CD4-positive, CD25-positive, alpha-beta regulatory T cell (primary cell): Measurements from ENCODE around the gene GFOD1. TPM values are rescaled to one million over a fixed set of nuclear protein-coding genes. Genes with fewer than 3 reads are reported as not detected.

Source experiments
- ATAC-seq, 2 donors: fragments of 150-1000 bp; cut with Tn5 transposase; one replicate each; pipeline ENCODE4 v1.10.0; 2021; ENCODE audit warnings: low read depth in 2 of 2, moderate number of reproducible peaks in 2 of 2, moderate library complexity in 1 of 2
- DNase-seq, 3 donors: peaks; one replicate each; pipeline versions ENCODE4 v3.0.0 to v3.0.0-alpha.2; 2012 to 2022; ENCODE audit warnings: mixed read lengths in 1 of 3
- H3K27ac ChIP-seq: one replicate; pipeline ENCODE4 v1.7.0; 2013; ENCODE audit warnings: mild to moderate bottlenecking, low read length; ENCODE audit not compliant: insufficient read depth, poor library complexity, severe bottlenecking
- H3K27me3 ChIP-seq: one replicate; pipeline ENCODE4 v1.7.0; 2013; ENCODE audit warnings: low read length; ENCODE audit not compliant: control insufficient read depth, insufficient read depth
- H3K36me3 ChIP-seq: one replicate; pipeline ENCODE4 v1.7.0; 2013; ENCODE audit warnings: mild to moderate bottlenecking, low read length, moderate library complexity; ENCODE audit not compliant: control insufficient read depth, insufficient read depth
- H3K4me1 ChIP-seq: 2 replicates; pipeline ENCODE4 v1.7.0; 2013; ENCODE audit warnings: mild to moderate bottlenecking, low read length; ENCODE audit not compliant: insufficient read depth, control insufficient read depth, poor library complexity, severe bottlenecking
- H3K4me3 ChIP-seq: one replicate; pipeline ENCODE4 v1.7.0; 2013; ENCODE audit warnings: low read depth, mild to moderate bottlenecking, low read length, moderate library complexity
- H3K9me3 ChIP-seq, 2 experiments: 1 replicate in 1 of 2; 2 replicates in 1 of 2; pipeline ENCODE4 v1.7.0; 2013; ENCODE audit warnings: low read length in 2 of 2, mild to moderate bottlenecking in 1 of 2, moderate library complexity in 1 of 2; ENCODE audit not compliant: control insufficient read depth in 2 of 2
- H3K27ac Mint-ChIP-seq, 3 donors: one replicate each; pipeline ENCODE4 v1.8.0; 2020 to 2022; ENCODE audit warnings: mild to moderate bottlenecking in 3 of 3, mixed read lengths in 3 of 3, moderate library complexity in 2 of 3
- H3K27me3 Mint-ChIP-seq: one replicate; pipeline ENCODE4 v1.8.0; 2022; ENCODE audit warnings: mild to moderate bottlenecking, mixed read lengths
- H3K36me3 Mint-ChIP-seq: one replicate; pipeline ENCODE4 v1.8.0; 2020; ENCODE audit warnings: mixed read lengths
- H3K4me1 Mint-ChIP-seq, 4 donors: one replicate each; pipeline ENCODE4 v1.8.0; 2020 to 2022; ENCODE audit warnings: mixed read lengths in 4 of 4, mild to moderate bottlenecking in 1 of 4
- H3K4me3 Mint-ChIP-seq, 4 donors: one replicate each; pipeline ENCODE4 v1.8.0; 2020 to 2022; ENCODE audit warnings: mild to moderate bottlenecking in 4 of 4, mixed read lengths in 4 of 4, moderate library complexity in 3 of 4
- H3K9me3 Mint-ChIP-seq, 7 donors: one replicate each; pipeline ENCODE4 v1.8.0; 2020 to 2022; ENCODE audit warnings: mixed read lengths in 7 of 7, mild to moderate bottlenecking in 3 of 7, moderate library complexity in 2 of 7
- polyA plus RNA-seq, 4 donors: library from polyadenylated mRNA; unstranded; fragments of 300-500 nt; fragmentation: Illumina TruSeq; gene quantifications; one replicate each; pipeline ENCODE4 v1.2.3, GENCODE V29; 2021
- total RNA-seq: library from RNA; stranded (reverse); gene quantifications from one replicate; pipeline ENCODE4 v1.2.3, GENCODE V29; 2022

Gene GFOD1
- total and polyA plus RNA-seq, 5 donors from 2014 or later, result 0.06 to 1.8 (median 0.17) TPM

- ATAC-seq (no peak), DNase-seq (no peak)
- no peaks in the 10 kb centered on the region for H3K4me1 Mint-ChIP-seq
- peaks cover 8% of the 10 kb centered on the region for H3K27me3 Mint-ChIP-seq
- H3K4me3 Mint-ChIP-seq, result no peak overlapping the region
- H3K9me3 Mint-ChIP-seq, result no peaks in the 10 kb centered on the region
- Histone ChIP-seq H3K9me3 (no peaks in the 10 kb centered on the region), H3K27me3 (no peaks in the 10 kb centered on the region), H3K4me1 (no peaks in the 10 kb centered on the region), H3K36me3 (no peaks in the 10 kb centered on the region), H3K27ac (no peak overlapping the region), H3K4me3 (no peak overlapping the region)
- H3K36me3 Mint-ChIP-seq, result no peaks in the 10 kb centered on the region
- no peak overlapping the region for H3K27ac Mint-ChIP-seq
These were observed 21.6 kb upstream of the GFOD1 start for GRCh38 chr6:13508711-13509705.

GRCh38 chr6:13507306-13507860 lies 20.0 kb upstream of the GFOD1 start:
- peaks cover 0 to 1% (median 0%) of the 10 kb centered on the region in 7 donors for H3K9me3 Mint-ChIP-seq
- Histone ChIP-seq H3K36me3 (no peaks in the 10 kb centered on the region), H3K4me3 (no peak overlapping the region), H3K27ac (no peak overlapping the region), H3K9me3 (no peaks in the 10 kb centered on the region), H3K4me1 (no peaks in the 10 kb centered on the region), H3K27me3 (no peaks in the 10 kb centered on the region)
- H3K4me1 Mint-ChIP-seq, result no peaks in the 10 kb centered on the region
- H3K27ac Mint-ChIP-seq, result no peak overlapping the region
- ATAC-seq, result no peak
- H3K36me3 Mint-ChIP-seq, result no peaks in the 10 kb centered on the region
- no peak overlapping the region for H3K4me3 Mint-ChIP-seq
- no peak for DNase-seq
- H3K27me3 Mint-ChIP-seq, result peaks cover 8% of the 10 kb centered on the region

- Mint-ChIP-seq H3K36me3 (no peaks in the 10 kb centered on the region), H3K27me3 (peaks cover 4% of the 10 kb centered on the region), H3K4me3 (no peak overlapping the region), H3K4me1 (no peaks in the 10 kb centered on the region), H3K27ac (no peak overlapping the region), H3K9me3 (peaks cover 0 to 2% (median 0%) of the 10 kb centered on the region in 7 donors)
- H3K9me3 ChIP-seq, result no peaks in the 10 kb centered on the region
- H3K4me1 ChIP-seq, result no peaks in the 10 kb centered on the region
- DNase-seq (no peak), ATAC-seq (no peak)
- no peaks in the 10 kb centered on the region for H3K27me3 ChIP-seq
- H3K36me3 ChIP-seq, result no peaks in the 10 kb centered on the region
- H3K4me3 ChIP-seq, result no peak overlapping the region
- H3K27ac ChIP-seq, result no peak overlapping the region
These were observed 17.9 kb upstream of the GFOD1 start for GRCh38 chr6:13505345-13505734.

- Mint-ChIP-seq H3K27me3 (peaks cover 4% of the 10 kb centered on the region), H3K4me1 (no peaks in the 10 kb centered on the region), H3K4me3 (no peak overlapping the region), H3K36me3 (no peaks in the 10 kb centered on the region), H3K27ac (no peak overlapping the region), H3K9me3 (peaks cover 0 to 2% (median 0%) of the 10 kb centered on the region in 7 donors)
- no peak for ATAC-seq
- Histone ChIP-seq H3K36me3 (no peaks in the 10 kb centered on the region), H3K27me3 (no peaks in the 10 kb centered on the region), H3K4me1 (no peaks in the 10 kb centered on the region), H3K9me3 (no peaks in the 10 kb centered on the region), H3K27ac (no peak overlapping the region), H3K4me3 (no peak overlapping the region)
- DNase-seq, result no peak
These were observed 17.4 kb upstream of the GFOD1 start for GRCh38 chr6:13504611-13505344.

- DNase-seq (no peak), ATAC-seq (no peak)
- Histone ChIP-seq H3K9me3 (no peaks in the 10 kb centered on the region), H3K4me1 (no peaks in the 10 kb centered on the region), H3K27ac (no peak overlapping the region), H3K36me3 (no peaks in the 10 kb centered on the region), H3K27me3 (no peaks in the 10 kb centered on the region), H3K4me3 (no peak overlapping the region)
- peaks cover 0 to 2% (median 0%) of the 10 kb centered on the region in 7 donors for H3K9me3 Mint-ChIP-seq
- H3K27ac Mint-ChIP-seq, result no peak overlapping the region
- H3K4me3 Mint-ChIP-seq, result no peak overlapping the region
- H3K36me3 Mint-ChIP-seq, result no peaks in the 10 kb centered on the region
- no peaks in the 10 kb centered on the region for H3K4me1 Mint-ChIP-seq
- no peaks in the 10 kb centered on the region for H3K27me3 Mint-ChIP-seq
These were observed 13.5 kb upstream of the GFOD1 start for GRCh38 chr6:13500915-13501314.

- no peak overlapping the region for H3K27ac ChIP-seq
- H3K27ac Mint-ChIP-seq, result peak overlapping the region in 1 of 3 donors; percentile 39
- H3K27me3 Mint-ChIP-seq, result peaks cover 3% of the 10 kb centered on the region
- H3K4me3 Mint-ChIP-seq, result no peak overlapping the region
- no peaks in the 10 kb centered on the region for H3K36me3 Mint-ChIP-seq
- no peak for DNase-seq
- H3K27me3 ChIP-seq, result no peaks in the 10 kb centered on the region
- no peak overlapping the region for H3K4me3 ChIP-seq
- H3K9me3 Mint-ChIP-seq, result peaks cover 0 to 2% (median 0%) of the 10 kb centered on the region in 7 donors
- H3K4me1 Mint-ChIP-seq, result no peaks in the 10 kb centered on the region
- H3K4me1 ChIP-seq, result no peaks in the 10 kb centered on the region
- H3K36me3 ChIP-seq, result no peaks in the 10 kb centered on the region
- ATAC-seq, result no peak
- H3K9me3 ChIP-seq, result no peaks in the 10 kb centered on the region
These were observed 12.9 kb upstream of the GFOD1 start for GRCh38 chr6:13500264-13500663.

GRCh38 chr6:13496513-13497190 lies 9.3 kb upstream of the GFOD1 start:
- ATAC-seq (no peak), DNase-seq (no peak)
- Histone ChIP-seq H3K27me3 (no peaks in the 10 kb centered on the region), H3K4me1 (no peaks in the 10 kb centered on the region), H3K4me3 (no peak overlapping the region), H3K27ac (no peak overlapping the region), H3K36me3 (no peaks in the 10 kb centered on the region), H3K9me3 (no peaks in the 10 kb centered on the region)
- Mint-ChIP-seq H3K4me1 (no peaks in the 10 kb centered on the region), H3K27me3 (peaks cover 17% of the 10 kb centered on the region), H3K27ac (no peak overlapping the region), H3K9me3 (peaks cover 0 to 4% (median 0%) of the 10 kb centered on the region in 7 donors), H3K4me3 (no peak overlapping the region), H3K36me3 (no peaks in the 10 kb centered on the region)
